GM23338 (cell line): Measurements from ENCODE around the gene CTNNA3. TPM values are rescaled to one million over a fixed set of nuclear protein-coding genes. Genes with fewer than 3 reads are reported as not detected.

Experiments used
- CREB1 ChIP-seq: fragments of 250-450 bp; sonication (Bioruptor Pico); IDR thresholded peaks from 2 replicates; pipeline ENCODE4 v1.5.0; 2020; ENCODE audit warnings: low read depth, mild to moderate bottlenecking, moderate library complexity
- CTCF ChIP-seq, 2 experiments: fragments of 200-600 bp in 1 of 2; sonication (generic) in 1 of 2; conservative IDR thresholded peaks; 2 replicates each; pipeline versions ENCODE4 v1.5.1 to v1.6.1; 2016 to 2017; ENCODE audit warnings: antibody characterized with exemption in 2 of 2, low read depth in 2 of 2, mild to moderate bottlenecking in 2 of 2, moderate library complexity in 1 of 2
- EZH2 ChIP-seq: fragments of 200-600 bp; sonication (generic); IDR thresholded peaks from one replicate; pipeline ENCODE4 v1.8.0; 2017; ENCODE audit warnings: antibody characterized with exemption, mild to moderate bottlenecking, low read depth; ENCODE audit not compliant: unreplicated experiment
- EZH2phosphoT487 ChIP-seq: fragments of 200-600 bp; sonication (generic); IDR thresholded peaks from one replicate; pipeline ENCODE4 v1.8.1; 2018; ENCODE audit warnings: antibody characterized with exemption; ENCODE audit not compliant: unreplicated experiment
- JUNB ChIP-seq: IDR thresholded peaks from one replicate; pipeline ENCODE4 v1.6.1; 2016; ENCODE audit warnings: antibody characterized with exemption; ENCODE audit not compliant: unreplicated experiment
- NANOG ChIP-seq: IDR thresholded peaks from 2 replicates; pipeline ENCODE4 v1.6.1; 2016; ENCODE audit warnings: antibody characterized with exemption, borderline replicate concordance
- REST ChIP-seq: IDR thresholded peaks from one replicate; pipeline ENCODE4 v1.6.1; 2018; ENCODE audit warnings: antibody characterized with exemption; ENCODE audit not compliant: unreplicated experiment
- ZNF114 ChIP-seq: fragments of 250-450 bp; sonication (Bioruptor Pico); IDR thresholded peaks from 2 replicates; pipeline ENCODE4 v1.5.0; 2020; ENCODE audit warnings: mild to moderate bottlenecking, moderate library complexity
- polyA plus RNA-seq: library from polyadenylated mRNA; unstranded; fragments of >200 nt; fragmentation: Nextera tagmentation; extraction: Ambion mirVana; gene quantifications from 2 replicates; pipeline ENCODE4 v1.2.1, GENCODE V29; 2016
- total RNA-seq: library from RNA; depleted of rRNA; stranded (reverse); fragments of >200 nt; shearing (Covaris generic); gene quantifications from 2 replicates; pipeline ENCODE4 v1.2.3, GENCODE V29; 2014
- TF ChIP-seq, protein P1 (sequence below): fragments of 250-450 bp; sonication (Bioruptor Pico); IDR thresholded peaks from 2 replicates; pipeline ENCODE4 v1.5.0; 2020; ENCODE audit warnings: mild to moderate bottlenecking, moderate library complexity

Gene CTNNA3
- total and polyA plus RNA-seq, 2 experiments from 2014 or later: 0.71 to 3.3 TPM

- TF ChIP-seq, protein P1, sequence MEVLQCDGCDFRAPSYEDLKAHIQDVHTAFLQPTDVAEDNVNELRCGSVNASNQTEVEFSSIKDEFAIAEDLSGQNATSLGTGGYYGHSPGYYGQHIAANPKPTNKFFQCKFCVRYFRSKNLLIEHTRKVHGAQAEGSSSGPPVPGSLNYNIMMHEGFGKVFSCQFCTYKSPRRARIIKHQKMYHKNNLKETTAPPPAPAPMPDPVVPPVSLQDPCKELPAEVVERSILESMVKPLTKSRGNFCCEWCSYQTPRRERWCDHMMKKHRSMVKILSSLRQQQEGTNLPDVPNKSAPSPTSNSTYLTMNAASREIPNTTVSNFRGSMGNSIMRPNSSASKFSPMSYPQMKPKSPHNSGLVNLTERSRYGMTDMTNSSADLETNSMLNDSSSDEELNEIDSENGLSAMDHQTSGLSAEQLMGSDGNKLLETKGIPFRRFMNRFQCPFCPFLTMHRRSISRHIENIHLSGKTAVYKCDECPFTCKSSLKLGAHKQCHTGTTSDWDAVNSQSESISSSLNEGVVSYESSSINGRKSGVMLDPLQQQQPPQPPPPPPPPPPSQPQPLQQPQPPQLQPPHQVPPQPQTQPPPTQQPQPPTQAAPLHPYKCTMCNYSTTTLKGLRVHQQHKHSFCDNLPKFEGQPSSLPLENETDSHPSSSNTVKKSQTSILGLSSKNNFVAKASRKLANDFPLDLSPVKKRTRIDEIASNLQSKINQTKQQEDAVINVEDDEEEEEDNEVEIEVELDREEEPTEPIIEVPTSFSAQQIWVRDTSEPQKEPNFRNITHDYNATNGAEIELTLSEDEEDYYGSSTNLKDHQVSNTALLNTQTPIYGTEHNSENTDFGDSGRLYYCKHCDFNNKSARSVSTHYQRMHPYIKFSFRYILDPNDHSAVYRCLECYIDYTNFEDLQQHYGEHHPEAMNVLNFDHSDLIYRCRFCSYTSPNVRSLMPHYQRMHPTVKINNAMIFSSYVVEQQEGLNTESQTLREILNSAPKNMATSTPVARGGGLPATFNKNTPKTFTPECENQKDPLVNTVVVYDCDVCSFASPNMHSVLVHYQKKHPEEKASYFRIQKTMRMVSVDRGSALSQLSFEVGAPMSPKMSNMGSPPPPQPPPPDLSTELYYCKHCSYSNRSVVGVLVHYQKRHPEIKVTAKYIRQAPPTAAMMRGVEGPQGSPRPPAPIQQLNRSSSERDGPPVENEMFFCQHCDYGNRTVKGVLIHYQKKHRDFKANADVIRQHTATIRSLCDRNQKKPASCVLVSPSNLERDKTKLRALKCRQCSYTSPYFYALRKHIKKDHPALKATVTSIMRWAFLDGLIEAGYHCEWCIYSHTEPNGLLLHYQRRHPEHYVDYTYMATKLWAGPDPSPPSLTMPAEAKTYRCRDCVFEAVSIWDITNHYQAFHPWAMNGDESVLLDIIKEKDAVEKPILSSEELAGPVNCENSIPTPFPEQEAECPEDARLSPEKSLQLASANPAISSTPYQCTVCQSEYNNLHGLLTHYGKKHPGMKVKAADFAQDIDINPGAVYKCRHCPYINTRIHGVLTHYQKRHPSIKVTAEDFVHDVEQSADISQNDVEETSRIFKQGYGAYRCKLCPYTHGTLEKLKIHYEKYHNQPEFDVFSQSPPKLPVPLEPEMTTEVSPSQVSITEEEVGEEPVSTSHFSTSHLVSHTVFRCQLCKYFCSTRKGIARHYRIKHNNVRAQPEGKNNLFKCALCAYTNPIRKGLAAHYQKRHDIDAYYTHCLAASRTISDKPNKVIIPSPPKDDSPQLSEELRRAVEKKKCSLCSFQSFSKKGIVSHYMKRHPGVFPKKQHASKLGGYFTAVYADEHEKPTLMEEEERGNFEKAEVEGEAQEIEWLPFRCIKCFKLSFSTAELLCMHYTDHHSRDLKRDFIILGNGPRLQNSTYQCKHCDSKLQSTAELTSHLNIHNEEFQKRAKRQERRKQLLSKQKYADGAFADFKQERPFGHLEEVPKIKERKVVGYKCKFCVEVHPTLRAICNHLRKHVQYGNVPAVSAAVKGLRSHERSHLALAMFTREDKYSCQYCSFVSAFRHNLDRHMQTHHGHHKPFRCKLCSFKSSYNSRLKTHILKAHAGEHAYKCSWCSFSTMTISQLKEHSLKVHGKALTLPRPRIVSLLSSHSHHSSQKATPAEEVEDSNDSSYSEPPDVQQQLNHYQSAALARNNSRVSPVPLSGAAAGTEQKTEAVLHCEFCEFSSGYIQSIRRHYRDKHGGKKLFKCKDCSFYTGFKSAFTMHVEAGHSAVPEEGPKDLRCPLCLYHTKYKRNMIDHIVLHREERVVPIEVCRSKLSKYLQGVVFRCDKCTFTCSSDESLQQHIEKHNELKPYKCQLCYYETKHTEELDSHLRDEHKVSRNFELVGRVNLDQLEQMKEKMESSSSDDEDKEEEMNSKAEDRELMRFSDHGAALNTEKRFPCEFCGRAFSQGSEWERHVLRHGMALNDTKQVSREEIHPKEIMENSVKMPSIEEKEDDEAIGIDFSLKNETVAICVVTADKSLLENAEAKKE (CRISPR knock-in tag): no peak
- TF ChIP-seq JUNB (no peak), NANOG (no peak), REST (no peak), CREB1 (CRISPR knock-in tag) (no peak), EZH2 (no peak), ZNF114 (CRISPR knock-in tag) (no peak), CTCF (conservative IDR thresholded peaks at IDR 0.05; ENCODE audit: low read depth in 2 of 2) (no peak), EZH2phosphoT487 (no peak)
Observed at GRCh38 chr10:67518043-67518442, 178.0 kb downstream of the CTNNA3 start (continued).
